Measurements from ENCODE around the gene FOSL1. TPM values are rescaled to one million over a fixed set of nuclear protein-coding genes. Genes with fewer than 3 reads are reported as not detected.

Gene FOSL1
- total and polyA plus RNA-seq, 2 donors (not counting 1 experiment from before 2014, with no cell fraction given) = 2.3 TPM; not detected in 1

GRCh38 chr11:65946655-65947054, 46.5 kb upstream of the FOSL1 start:
- Histone ChIP-seq H4K20me1 (ENCODE audit: control insufficient read depth, insufficient read depth, low read length, poor library complexity, severe bottlenecking) (no peaks in the 10 kb centered on the region), H3K27me3 (replicated peaks in 1 of 4; ENCODE audit: control extremely low read depth in 1 of 4, control insufficient read depth in 3 of 4, insufficient read depth in 4 of 4, low read length in 3 of 4) (peaks cover 0 to 3% (median 0%) of the 10 kb centered on the region in 4 experiments), H3K79me2 (ENCODE audit: control insufficient read depth, insufficient read depth, low read length) (no peaks in the 10 kb centered on the region), H3K36me3 (replicated peaks in 1 of 2; ENCODE audit: control extremely low read depth in 1 of 2, control insufficient read depth in 1 of 2, extremely low read depth in 1 of 2, insufficient read depth in 2 of 2, low read length in 1 of 2) (no peaks in the 10 kb centered on the region), H3K4me2 (replicated peaks; ENCODE audit: low read depth, low read length, poor library complexity, severe bottlenecking) (no peak overlapping the region), H3K4me3 (ENCODE audit: control extremely low read depth in 1 of 5, extremely low read depth in 1 of 5, insufficient read depth in 1 of 5, low read depth in 2 of 5, low read length in 4 of 5) (no peak overlapping the region), H3K27ac (ENCODE audit: low read length in 2 of 2) (no peak overlapping the region), H2AFZ (ENCODE audit: insufficient read depth, low read depth, low read length, poor library complexity, severe bottlenecking) (no peak overlapping the region), H3K9me3 (ENCODE audit: control extremely low read depth in 1 of 3, control insufficient read depth in 2 of 3, insufficient read depth in 1 of 3, low read length in 2 of 3) (no peaks in the 10 kb centered on the region), H3K4me1 (ENCODE audit: control insufficient read depth in 2 of 2, insufficient read depth in 2 of 2, low read length in 2 of 2) (peaks cover under 1 to 4% of the 10 kb centered on the region in 2 donors), H3K9ac (ENCODE audit: low read length) (no peak overlapping the region)
- POLR2A ChIA-PET = no interaction called here
- H3K27me3 Mint-ChIP-seq = peaks cover 7% of the 10 kb centered on the region
- WGBS (ENCODE audit: insufficient coverage) = 90% methylated on average over 4 of the region's 4 CpGs
- CTCF ChIA-PET = no interaction called here
- H3K4me3 Mint-ChIP-seq = no peak overlapping the region
- ATAC-seq (ENCODE audit: low read depth) = no peak
- H3K27ac Mint-ChIP-seq = no peak overlapping the region
- H3K9me3 Mint-ChIP-seq (ENCODE audit: insufficient read depth) = no peaks in the 10 kb centered on the region
- H3K4me1 Mint-ChIP-seq = peaks cover under 1% of the 10 kb centered on the region
- intact Hi-C loops (cut with micrococcal nuclease) = no loop called here
- TF ChIP-seq EZH2 (IDR thresholded peaks at IDR 0.05; ENCODE audit: borderline replicate concordance, insufficient read depth, low read depth, low read length, poor library complexity, severe bottlenecking) = no peak
- no peak for TF ChIP-seq CTCF (IDR thresholded peaks at IDR 0.05)
- no peak for DNase-seq

- Histone ChIP-seq H3K4me2 (replicated peaks; ENCODE audit: low read depth, low read length, poor library complexity, severe bottlenecking) (no peak overlapping the region), H3K36me3 (replicated peaks in 1 of 2; ENCODE audit: control extremely low read depth in 1 of 2, control insufficient read depth in 1 of 2, extremely low read depth in 1 of 2, insufficient read depth in 2 of 2, low read length in 1 of 2) (no peaks in the 10 kb centered on the region), H4K20me1 (ENCODE audit: control insufficient read depth, insufficient read depth, low read length, poor library complexity, severe bottlenecking) (no peaks in the 10 kb centered on the region), H3K4me3 (ENCODE audit: control extremely low read depth in 1 of 5, extremely low read depth in 1 of 5, insufficient read depth in 1 of 5, low read depth in 2 of 5, low read length in 4 of 5) (no peak overlapping the region), H3K27me3 (replicated peaks in 1 of 4; ENCODE audit: control extremely low read depth in 1 of 4, control insufficient read depth in 3 of 4, insufficient read depth in 4 of 4, low read length in 3 of 4) (peaks cover 0 to 3% (median 0%) of the 10 kb centered on the region in 4 experiments), H2AFZ (ENCODE audit: insufficient read depth, low read depth, low read length, poor library complexity, severe bottlenecking) (no peak overlapping the region), H3K9ac (ENCODE audit: low read length) (no peak overlapping the region), H3K9me3 (ENCODE audit: control extremely low read depth in 1 of 3, control insufficient read depth in 2 of 3, insufficient read depth in 1 of 3, low read length in 2 of 3) (no peaks in the 10 kb centered on the region), H3K79me2 (ENCODE audit: control insufficient read depth, insufficient read depth, low read length) (no peaks in the 10 kb centered on the region), H3K4me1 (ENCODE audit: control insufficient read depth in 2 of 2, insufficient read depth in 2 of 2, low read length in 2 of 2) (peaks cover 6 to 10% of the 10 kb centered on the region in 2 donors), H3K27ac (ENCODE audit: low read length in 2 of 2) (no peak overlapping the region)
- Mint-ChIP-seq H3K4me1 (peaks cover 7% of the 10 kb centered on the region), H3K4me3 (no peak overlapping the region), H3K27ac (no peak overlapping the region), H3K27me3 (peaks cover 5% of the 10 kb centered on the region), H3K9me3 (ENCODE audit: insufficient read depth) (no peaks in the 10 kb centered on the region)
- WGBS (ENCODE audit: insufficient coverage) = 88% methylated on average over 9 of the region's 11 CpGs
- DNase-seq = no peak
- ATAC-seq (ENCODE audit: low read depth) = no peak
- ChIA-PET CTCF (no interaction called here), POLR2A (interaction anchor here (0.6 to 0.7 kb wide), 2 partner anchors 50 to 249 kb away, joined by 4 to 5 read pairs; no protein-coding TSS in a partner anchor)
- TF ChIP-seq EZH2 (IDR thresholded peaks at IDR 0.05; ENCODE audit: borderline replicate concordance, insufficient read depth, low read depth, low read length, poor library complexity, severe bottlenecking) = no peak
- TF ChIP-seq CTCF (IDR thresholded peaks at IDR 0.05) = no peak
- intact Hi-C loops (cut with micrococcal nuclease) = no loop called here
Observed at GRCh38 chr11:65945941-65946558, 45.9 kb upstream of the FOSL1 start.
